ENCODE results near the gene PGR.

DNA sequence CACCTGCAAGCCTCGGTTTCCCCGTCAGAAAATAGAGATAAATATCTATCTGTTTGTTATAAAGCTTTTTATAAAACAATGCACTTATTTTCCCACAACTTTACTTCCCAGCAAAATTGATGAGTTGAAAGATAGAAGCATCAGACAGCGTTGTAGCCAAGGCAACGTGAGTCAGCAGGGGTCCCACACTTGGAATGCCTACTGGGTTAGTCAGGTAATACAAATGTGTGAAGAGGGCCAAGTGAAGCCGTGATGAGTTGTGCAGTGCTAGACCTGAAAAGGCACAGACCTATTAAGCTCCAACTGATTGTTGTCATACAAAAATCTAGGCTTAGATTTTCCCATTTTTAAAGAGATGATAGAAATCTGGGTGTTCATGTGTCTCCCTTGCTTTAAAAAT lies 118.7 kb downstream of the PGR start:
- TF ChIP-seq, protein P1, sequence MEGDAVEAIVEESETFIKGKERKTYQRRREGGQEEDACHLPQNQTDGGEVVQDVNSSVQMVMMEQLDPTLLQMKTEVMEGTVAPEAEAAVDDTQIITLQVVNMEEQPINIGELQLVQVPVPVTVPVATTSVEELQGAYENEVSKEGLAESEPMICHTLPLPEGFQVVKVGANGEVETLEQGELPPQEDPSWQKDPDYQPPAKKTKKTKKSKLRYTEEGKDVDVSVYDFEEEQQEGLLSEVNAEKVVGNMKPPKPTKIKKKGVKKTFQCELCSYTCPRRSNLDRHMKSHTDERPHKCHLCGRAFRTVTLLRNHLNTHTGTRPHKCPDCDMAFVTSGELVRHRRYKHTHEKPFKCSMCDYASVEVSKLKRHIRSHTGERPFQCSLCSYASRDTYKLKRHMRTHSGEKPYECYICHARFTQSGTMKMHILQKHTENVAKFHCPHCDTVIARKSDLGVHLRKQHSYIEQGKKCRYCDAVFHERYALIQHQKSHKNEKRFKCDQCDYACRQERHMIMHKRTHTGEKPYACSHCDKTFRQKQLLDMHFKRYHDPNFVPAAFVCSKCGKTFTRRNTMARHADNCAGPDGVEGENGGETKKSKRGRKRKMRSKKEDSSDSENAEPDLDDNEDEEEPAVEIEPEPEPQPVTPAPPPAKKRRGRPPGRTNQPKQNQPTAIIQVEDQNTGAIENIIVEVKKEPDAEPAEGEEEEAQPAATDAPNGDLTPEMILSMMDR (conservative IDR thresholded peaks at IDR 0.05; ENCODE audit: low read depth, low read length), result no peak
- TF ChIP-seq EZH2 (IDR thresholded peaks at IDR 0.05; ENCODE audit: low read length, unreplicated experiment) (no peak), EZH2phosphoT487 (IDR thresholded peaks at IDR 0.05; ENCODE audit: borderline replicate concordance, low read length) (no peak)
